Right lobe of liver (tissue), 4 donors: ENCODE measurements around the gene P3H2.

ENCODE experiments used
- CTCF ChIP-seq, 4 donors: fragments of 200-600 bp in 3 of 4; fragments of 450-650 bp in 1 of 4; IDR thresholded peaks; one replicate each; pipeline versions ENCODE4 v1.5.1 to v1.8.0; 2016 to 2022; ENCODE audit warnings: antibody characterized with exemption in 4 of 4, mild to moderate bottlenecking in 2 of 4
- POLR2A ChIP-seq: fragments of 450-650 bp; IDR thresholded peaks from one replicate; pipeline ENCODE4 v1.6.1; 2017; ENCODE audit warnings: antibody characterized with exemption, mild to moderate bottlenecking
- donor health status: DM: no; HTN: no; CAD: no.
- donor health status: DM: no; HTN: no; CAD: no.
- donor health status: DM: no; HTN: yes; CAD: no.

GRCh38 chr3:190060192-190060775, 60.4 kb downstream of the P3H2 start:
- TF ChIP-seq CTCF (IDR thresholded peaks at IDR 0.05), result no peak
- no peak for TF ChIP-seq POLR2A
